HG03135 (cell line): Measurements from ENCODE around the gene FOXN3.

Experiments used
- ATAC-seq: cut with Tn5 transposase; IDR thresholded peaks from one replicate; pipeline ENCODE4 v1.9.1; 2021; ENCODE audit warnings: mild to moderate bottlenecking, moderate library complexity; ENCODE audit not compliant: unreplicated experiment

The FOXN3 gene

DNA sequence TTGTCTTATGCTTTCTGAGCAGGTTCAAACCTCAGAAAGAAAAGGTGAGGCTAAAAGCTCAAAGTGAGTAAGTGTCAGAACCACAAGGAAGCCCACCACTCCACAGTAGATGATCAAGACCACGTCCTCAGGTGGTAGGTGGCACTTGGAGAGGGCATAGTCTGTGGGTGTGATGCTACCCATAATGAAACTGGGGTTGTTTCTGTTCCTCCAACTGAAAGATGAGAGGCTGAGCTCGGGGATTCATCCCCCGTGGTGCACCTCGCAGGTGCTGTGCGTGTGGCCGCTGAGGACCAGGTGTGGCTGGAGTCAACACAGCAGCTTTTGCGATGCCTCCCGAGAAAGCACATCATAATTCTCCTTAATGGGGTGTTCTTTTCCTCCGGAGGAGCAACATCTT lies 306.9 kb downstream of the FOXN3 start:
- ATAC-seq = no peak

DNA sequence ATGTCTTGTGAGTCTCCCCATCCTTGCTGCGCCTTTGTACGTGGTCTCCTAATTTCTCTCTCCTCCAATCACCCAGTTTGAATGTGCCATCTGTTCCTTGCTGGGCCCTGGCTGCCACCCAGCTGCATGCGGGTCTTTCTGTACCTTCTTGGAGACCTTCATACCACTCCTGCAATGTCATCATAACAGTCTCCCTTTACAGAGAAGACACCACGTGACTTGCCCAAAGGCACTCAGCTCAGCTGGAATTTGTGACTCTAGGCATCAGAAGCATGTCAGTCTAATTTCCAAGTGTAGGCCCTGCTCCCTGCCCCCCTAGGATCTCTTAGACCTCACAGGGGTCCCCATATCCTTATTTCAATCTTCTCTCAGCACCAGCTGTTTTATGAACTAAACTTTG lies 308.4 kb downstream of the FOXN3 start:
- no peak for ATAC-seq

DNA sequence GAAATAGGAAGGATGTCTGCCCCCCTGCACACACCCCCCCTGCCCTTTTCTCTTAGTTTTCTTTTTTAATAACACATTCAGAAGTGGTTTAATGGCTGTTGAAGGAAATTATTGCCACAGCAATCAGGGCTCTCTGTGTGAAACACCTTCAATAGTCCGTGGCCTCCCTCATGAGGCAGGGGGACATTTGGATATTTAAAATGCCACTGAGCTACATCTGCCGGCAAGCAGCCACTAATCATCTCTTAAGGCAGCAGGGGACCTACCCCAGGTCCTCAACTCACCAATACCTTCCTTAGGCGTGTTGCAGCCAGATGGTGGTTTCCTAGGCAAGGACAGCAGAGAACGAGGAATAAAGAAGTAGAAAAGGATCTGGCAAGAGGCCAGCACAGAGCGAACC lies 309.4 kb downstream of the FOXN3 start:
- no peak for ATAC-seq
